Measurements from ENCODE around the gene FAM76A. TPM values are rescaled to one million over a fixed set of nuclear protein-coding genes. Genes with fewer than 3 reads are reported as not detected.
A peak's percentile ranks its signal among the peaks of the same experiment; 100 is the strongest.
"Not testable (repeated sequence)": the region's sequence is repeated elsewhere in the genome, so short reads cannot be mapped to it uniquely, and the experiment has no call there.

Gene FAM76A
- total RNA-seq, 1 experiment from 2014 or later, result 9.9 TPM

DNA sequence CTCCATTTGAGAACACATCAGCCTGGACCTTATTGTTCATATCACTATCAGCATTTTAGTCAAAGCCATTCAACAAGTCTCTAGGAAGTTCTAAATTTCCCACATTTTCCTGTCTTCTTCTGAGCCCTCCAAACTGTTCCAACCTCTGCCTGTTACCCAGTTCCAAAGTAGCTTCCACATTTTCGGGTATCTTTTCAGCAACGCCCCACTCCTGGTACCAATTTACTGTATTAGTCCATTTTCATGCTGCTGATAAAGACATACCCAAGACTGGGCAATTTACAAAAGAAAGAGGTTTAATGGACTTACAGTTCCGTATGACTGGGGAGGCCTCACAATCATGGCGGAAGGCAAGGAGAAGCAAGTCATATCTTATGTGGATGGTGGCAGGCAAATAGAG is 44.2 kb upstream of the FAM76A start:
- BruUV-seq (replicated peaks); intact Hi-C loops (cut with micrococcal nuclease; ENCODE audit: unreplicated experiment): not testable (repeated sequence)

DNA sequence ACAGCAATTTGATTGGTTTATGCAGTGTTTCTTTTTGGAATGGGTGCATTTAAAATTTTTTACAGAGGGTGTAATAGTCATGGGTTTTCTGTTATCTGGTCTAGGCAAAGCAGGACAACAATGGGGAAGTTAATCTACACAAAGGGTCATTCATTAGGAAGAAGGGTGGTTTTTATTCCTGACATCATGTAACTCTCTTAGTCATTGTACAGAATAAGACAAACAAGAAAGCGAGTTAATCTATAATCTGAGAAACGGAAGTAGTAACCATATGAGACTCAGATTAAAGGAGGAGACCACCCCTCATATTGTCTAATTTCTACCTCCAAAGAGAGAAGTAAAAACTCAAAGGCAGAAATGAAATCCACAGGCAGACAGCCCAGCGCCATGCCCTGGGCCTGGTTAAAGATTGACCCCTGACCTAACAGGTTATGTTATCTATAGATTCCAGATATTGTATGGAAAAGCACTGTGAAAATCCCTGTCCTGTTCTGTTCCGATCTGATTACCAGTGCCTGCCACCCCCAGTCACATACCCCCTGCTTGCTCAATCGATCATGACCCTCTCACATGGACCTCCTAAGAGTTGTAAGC is 43.3 kb upstream of the FAM76A start:
- no TSS peak for BruUV-seq (replicated peaks)
- H4K20me1 ChIP-seq (ENCODE audit: insufficient read depth), result no peaks in the 10 kb centered on the region
- no peak overlapping the region for H3K4me3 ChIP-seq
- H3K79me2 ChIP-seq (ENCODE audit: low read depth), result no peaks in the 10 kb centered on the region
- H3K9me3 ChIP-seq (ENCODE audit: insufficient read depth, low read depth), result 0 out of 2 replicates have a peak, but pooled peaks cover 2% of the 10 kb centered on the region
- no peak overlapping the region for H2AFZ ChIP-seq
- no peak overlapping the region for H3K27ac ChIP-seq
- no peak overlapping the region for H3K4me2 ChIP-seq
- TF ChIP-seq, protein P1, sequence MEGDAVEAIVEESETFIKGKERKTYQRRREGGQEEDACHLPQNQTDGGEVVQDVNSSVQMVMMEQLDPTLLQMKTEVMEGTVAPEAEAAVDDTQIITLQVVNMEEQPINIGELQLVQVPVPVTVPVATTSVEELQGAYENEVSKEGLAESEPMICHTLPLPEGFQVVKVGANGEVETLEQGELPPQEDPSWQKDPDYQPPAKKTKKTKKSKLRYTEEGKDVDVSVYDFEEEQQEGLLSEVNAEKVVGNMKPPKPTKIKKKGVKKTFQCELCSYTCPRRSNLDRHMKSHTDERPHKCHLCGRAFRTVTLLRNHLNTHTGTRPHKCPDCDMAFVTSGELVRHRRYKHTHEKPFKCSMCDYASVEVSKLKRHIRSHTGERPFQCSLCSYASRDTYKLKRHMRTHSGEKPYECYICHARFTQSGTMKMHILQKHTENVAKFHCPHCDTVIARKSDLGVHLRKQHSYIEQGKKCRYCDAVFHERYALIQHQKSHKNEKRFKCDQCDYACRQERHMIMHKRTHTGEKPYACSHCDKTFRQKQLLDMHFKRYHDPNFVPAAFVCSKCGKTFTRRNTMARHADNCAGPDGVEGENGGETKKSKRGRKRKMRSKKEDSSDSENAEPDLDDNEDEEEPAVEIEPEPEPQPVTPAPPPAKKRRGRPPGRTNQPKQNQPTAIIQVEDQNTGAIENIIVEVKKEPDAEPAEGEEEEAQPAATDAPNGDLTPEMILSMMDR (conservative IDR thresholded peaks at IDR 0.05), result no peak
- TF ChIP-seq EZH2 (IDR thresholded peaks at IDR 0.05; ENCODE audit: low read depth), result no peak
- H3F3A ChIP-seq (ENCODE audit: insufficient read depth, low read depth), result 0 out of 2 replicates have a peak, but pooled peaks cover 4% of the 10 kb centered on the region
- H3K9me2 ChIP-seq (ENCODE audit: insufficient read depth), result no peaks in the 10 kb centered on the region
- intact Hi-C loops (cut with micrococcal nuclease; ENCODE audit: unreplicated experiment), result no loop called here
- peaks cover 14% of the 10 kb centered on the region; the same call in 1 of the 2 replicates for H3K4me1 ChIP-seq (replicated peaks; ENCODE audit: insufficient read depth)
- no peaks in the 10 kb centered on the region for H3K36me3 ChIP-seq (ENCODE audit: low read depth)
- ChIA-PET POLR2A (ENCODE audit: unreplicated experiment) (no interaction called here), CTCF (no interaction called here)
- DNase-seq, result no peak
- H3K27me3 ChIP-seq (ENCODE audit: insufficient read depth, low read depth), result no peaks in the 10 kb centered on the region

More for the DNA sequence above, 44.2 kb upstream of the FAM76A start:
- POLR2A ChIA-PET (ENCODE audit: unreplicated experiment); H3K4me3 ChIP-seq; H3K27me3 ChIP-seq (ENCODE audit: insufficient read depth, low read depth); H3K9me2 ChIP-seq (ENCODE audit: insufficient read depth); DNase-seq; H2AFZ ChIP-seq; H3F3A ChIP-seq (ENCODE audit: insufficient read depth, low read depth); H3K27ac ChIP-seq; H3K36me3 ChIP-seq (ENCODE audit: low read depth); CTCF ChIA-PET; H4K20me1 ChIP-seq (ENCODE audit: insufficient read depth); H3K79me2 ChIP-seq (ENCODE audit: low read depth); H3K9me3 ChIP-seq (ENCODE audit: insufficient read depth, low read depth); H3K4me2 ChIP-seq: not testable (repeated sequence)
- H3K4me1 ChIP-seq (replicated peaks; ENCODE audit: insufficient read depth), result peaks cover 14% of the 10 kb centered on the region; the same call in 1 of the 2 replicates

DNA sequence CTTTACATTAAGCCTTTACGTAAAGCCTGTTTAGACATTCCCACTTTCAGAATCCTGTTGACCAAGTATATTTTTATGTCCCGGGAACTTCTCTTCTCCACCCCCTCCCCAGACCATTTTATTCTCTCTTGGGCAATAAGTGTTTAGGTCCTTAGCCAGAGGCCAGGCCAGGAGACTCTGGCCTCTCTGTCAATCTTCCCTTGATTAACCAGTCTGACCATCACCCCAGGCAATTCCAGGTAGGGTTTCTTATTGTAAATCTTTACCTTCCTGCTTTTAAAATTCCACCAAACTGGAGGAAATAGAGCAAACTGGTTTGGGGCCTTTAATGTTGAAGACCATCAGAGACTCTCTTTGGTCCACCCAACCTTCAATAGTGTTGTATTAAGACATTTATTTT is 41.6 kb upstream of the FAM76A start:
- ChIA-PET CTCF (interaction anchor here (0.6 to 0.7 kb wide), 2 partner anchors 149 to 723 kb away, joined by 3 to 9 read pairs; no protein-coding TSS in a partner anchor), POLR2A (ENCODE audit: unreplicated experiment) (no interaction called here)
- TF ChIP-seq, protein P1 (conservative IDR thresholded peaks at IDR 0.05), result no peak
- TF ChIP-seq EZH2 (IDR thresholded peaks at IDR 0.05; ENCODE audit: low read depth), result no peak
- Histone ChIP-seq H2AFZ (no peak overlapping the region), H3K27me3 (ENCODE audit: insufficient read depth, low read depth) (no peaks in the 10 kb centered on the region), H3K9me2 (ENCODE audit: insufficient read depth) (no peaks in the 10 kb centered on the region), H3K79me2 (ENCODE audit: low read depth) (no peaks in the 10 kb centered on the region), H3K4me1 (replicated peaks; ENCODE audit: insufficient read depth) (peaks cover 14% of the 10 kb centered on the region; the same call in 1 of the 2 replicates), H4K20me1 (ENCODE audit: insufficient read depth) (no peaks in the 10 kb centered on the region), H3K27ac (no peak overlapping the region), H3K4me3 (no peak overlapping the region), H3K4me2 (peak overlapping the region; percentile 23; the same call in 1 of the 2 replicates), H3K9me3 (ENCODE audit: insufficient read depth, low read depth) (0 out of 2 replicates have a peak, but pooled peaks cover 2% of the 10 kb centered on the region), H3F3A (ENCODE audit: insufficient read depth, low read depth) (0 out of 2 replicates have a peak, but pooled peaks cover 4% of the 10 kb centered on the region), H3K36me3 (ENCODE audit: low read depth) (no peaks in the 10 kb centered on the region)
- no TSS peak for BruUV-seq (replicated peaks)
- intact Hi-C loops (cut with micrococcal nuclease; ENCODE audit: unreplicated experiment), result no loop called here
- DNase-seq, result peak; percentile 28 to 71

Data from PC-9 (cell line).